Calu3 (cell line): ENCODE data around the gene TMEM185A. TPM values are rescaled to one million over a fixed set of nuclear protein-coding genes. Genes with fewer than 3 reads are reported as not detected.
"Not testable (repeated sequence)": the region's sequence is repeated elsewhere in the genome, so short reads cannot be mapped to it uniquely, and the experiment has no call there.

Experiments
- BruUV-seq: library from RNA; stranded (reverse); fragments of 400-500 nt; replicated peaks from 2 replicates; lab custom pipeline; 2021; lab: Mats Ljungman, UMichigan
- CTCF ChIA-PET: fragments of 300-600 bp; sonication (Branson Sonifier 250); formaldehyde crosslinking; loops from one replicate; lab custom pipeline; 2022; ENCODE audit warnings: antibody characterized with exemption; lab: Charles Lee
- DNase-seq: peaks from one replicate; pipeline ENCODE4 v3.0.0; 2022
- H3K27ac Mint-ChIP-seq: one replicate; pipeline ENCODE4 v1.8.0; 2022; ENCODE audit warnings: mixed read lengths; ENCODE audit not compliant: unreplicated experiment
- H3K27me3 Mint-ChIP-seq: one replicate; pipeline ENCODE4 v1.8.0; 2022; ENCODE audit warnings: mixed read lengths; ENCODE audit not compliant: unreplicated experiment
- H3K36me3 Mint-ChIP-seq: one replicate; pipeline ENCODE4 v1.8.0; 2022; ENCODE audit warnings: mild to moderate bottlenecking, moderate library complexity, mixed read lengths; ENCODE audit not compliant: insufficient read depth, unreplicated experiment
- H3K4me1 Mint-ChIP-seq: one replicate; pipeline ENCODE4 v1.8.0; 2022; ENCODE audit warnings: mild to moderate bottlenecking, low read depth, mixed read lengths; ENCODE audit not compliant: unreplicated experiment
- H3K4me3 Mint-ChIP-seq: one replicate; pipeline ENCODE4 v1.8.0; 2022; ENCODE audit warnings: mild to moderate bottlenecking, low read depth, moderate library complexity, mixed read lengths; ENCODE audit not compliant: unreplicated experiment
- H3K9me3 Mint-ChIP-seq: one replicate; pipeline ENCODE4 v1.8.0; 2022; ENCODE audit warnings: low read depth, mixed read lengths; ENCODE audit not compliant: unreplicated experiment
- CTCF ChIP-seq: fragments of 200-600 bp; IDR thresholded peaks from one replicate; pipeline ENCODE4 v1.8.0; 2022; ENCODE audit warnings: antibody characterized with exemption; ENCODE audit not compliant: unreplicated experiment
- intact Hi-C: fragments of 100-400 bp; cut with micrococcal nuclease; formaldehyde crosslinking; loops from one replicate; pipeline ENCODE4 v1.10.0; 2022; ENCODE audit not compliant: unreplicated experiment
- total RNA-seq: library from RNA; stranded (reverse); gene quantifications from 2 replicates; pipeline ENCODE4 v1.2.3, GENCODE V29; 2022

Gene TMEM185A
- total RNA-seq, 1 experiment from 2014 or later = 33.9 TPM

GRCh38 chrX:149611623-149612175 lies 19.9 kb downstream of the TMEM185A start:
- Mint-ChIP-seq H3K27ac (no peak overlapping the region), H3K9me3 (no peaks in the 10 kb centered on the region), H3K36me3 (no peaks in the 10 kb centered on the region), H3K4me3 (no peak overlapping the region), H3K4me1 (peaks cover 12% of the 10 kb centered on the region), H3K27me3 (no peaks in the 10 kb centered on the region)
- no TSS peak for BruUV-seq
- intact Hi-C loops = no loop called here
- CTCF ChIA-PET = no interaction called here
- DNase-seq = no peak
- no peak for TF ChIP-seq CTCF

GRCh38 chrX:149610511-149610910 lies 21.1 kb downstream of the TMEM185A start:
- DNase-seq = no peak
- peaks cover 12% of the 10 kb centered on the region for H3K4me1 Mint-ChIP-seq
- no peaks in the 10 kb centered on the region for H3K9me3 Mint-ChIP-seq
- H3K27me3 Mint-ChIP-seq = no peaks in the 10 kb centered on the region
- CTCF ChIA-PET = no interaction called here
- intact Hi-C loops = no loop called here
- no peak overlapping the region for H3K4me3 Mint-ChIP-seq
- peaks cover 3% of the 10 kb centered on the region for H3K36me3 Mint-ChIP-seq
- no peak for TF ChIP-seq CTCF
- no TSS peak for BruUV-seq
- H3K27ac Mint-ChIP-seq = no peak overlapping the region

- BruUV-seq = no TSS peak
- H3K4me3 Mint-ChIP-seq = no peak overlapping the region
- CTCF ChIA-PET = no interaction called here
- no peak for TF ChIP-seq CTCF
- H3K27me3 Mint-ChIP-seq = no peaks in the 10 kb centered on the region
- no peak for DNase-seq
- H3K27ac Mint-ChIP-seq = no peak overlapping the region
- H3K9me3 Mint-ChIP-seq = no peaks in the 10 kb centered on the region
- H3K36me3 Mint-ChIP-seq = peaks cover 9% of the 10 kb centered on the region
- peaks cover 12% of the 10 kb centered on the region for H3K4me1 Mint-ChIP-seq
- intact Hi-C loops = no loop called here
Measured at GRCh38 chrX:149607699-149608098, 23.9 kb downstream of the TMEM185A start.

GRCh38 chrX:149605248-149605885 lies 26.2 kb downstream of the TMEM185A start:
- intact Hi-C loops, H3K27ac Mint-ChIP-seq, BruUV-seq, H3K9me3 Mint-ChIP-seq, H3K36me3 Mint-ChIP-seq, H3K4me1 Mint-ChIP-seq, DNase-seq, H3K4me3 Mint-ChIP-seq, H3K27me3 Mint-ChIP-seq, CTCF ChIA-PET: not testable (repeated sequence)

GRCh38 chrX:149598603-149599002 lies 33.0 kb downstream of the TMEM185A start:
- intact Hi-C loops, H3K27ac Mint-ChIP-seq, H3K9me3 Mint-ChIP-seq, H3K4me1 Mint-ChIP-seq, BruUV-seq, CTCF ChIA-PET, H3K27me3 Mint-ChIP-seq, DNase-seq, H3K36me3 Mint-ChIP-seq, H3K4me3 Mint-ChIP-seq: not testable (repeated sequence)

GRCh38 chrX:149595943-149596342 lies 35.6 kb downstream of the TMEM185A start:
- CTCF ChIA-PET, H3K27me3 Mint-ChIP-seq, BruUV-seq, DNase-seq, H3K36me3 Mint-ChIP-seq, H3K9me3 Mint-ChIP-seq, H3K4me3 Mint-ChIP-seq, H3K27ac Mint-ChIP-seq, intact Hi-C loops, H3K4me1 Mint-ChIP-seq: not testable (repeated sequence)

- CTCF ChIA-PET, H3K4me1 Mint-ChIP-seq, H3K27me3 Mint-ChIP-seq, H3K36me3 Mint-ChIP-seq, BruUV-seq, DNase-seq, H3K4me3 Mint-ChIP-seq, H3K9me3 Mint-ChIP-seq, intact Hi-C loops, H3K27ac Mint-ChIP-seq: not testable (repeated sequence)
Measured at GRCh38 chrX:149595214-149595613, 36.4 kb downstream of the TMEM185A start, which contains the start of gene HSFX2. HSFX2 (minus strand) TSS chrX:149595314; CDS start chrX:149594700, 614 bp downstream.
